IPS-15b (cell line): Measurements from ENCODE around the gene ALDH5A1.
"Not testable (repeated sequence)": the region's sequence is repeated elsewhere in the genome, so short reads cannot be mapped to it uniquely, and the experiment has no call there.

Source experiments
- H3K27me3 ChIP-seq: one replicate; pipeline ENCODE4 v1.6.1; 2013; ENCODE audit warnings: low read length; ENCODE audit not compliant: control insufficient read depth, insufficient read depth
- H3K36me3 ChIP-seq: one replicate; pipeline ENCODE4 v1.6.1; 2013; ENCODE audit warnings: low read length; ENCODE audit not compliant: control insufficient read depth, insufficient read depth
- H3K4me1 ChIP-seq: one replicate; pipeline ENCODE4 v1.6.1; 2013; ENCODE audit warnings: mild to moderate bottlenecking, low read length; ENCODE audit not compliant: control insufficient read depth, insufficient read depth
- H3K4me3 ChIP-seq: one replicate; pipeline ENCODE4 v1.5.1; 2013; ENCODE audit warnings: low read depth, low read length
- H3K9ac ChIP-seq: one replicate; pipeline ENCODE4 v1.6.1; 2013; ENCODE audit warnings: low read depth, mild to moderate bottlenecking, low read length
- H3K9me3 ChIP-seq: one replicate; pipeline ENCODE4 v1.6.1; 2013; ENCODE audit warnings: mild to moderate bottlenecking, low read length; ENCODE audit not compliant: control insufficient read depth, insufficient read depth

The ALDH5A1 gene

DNA sequence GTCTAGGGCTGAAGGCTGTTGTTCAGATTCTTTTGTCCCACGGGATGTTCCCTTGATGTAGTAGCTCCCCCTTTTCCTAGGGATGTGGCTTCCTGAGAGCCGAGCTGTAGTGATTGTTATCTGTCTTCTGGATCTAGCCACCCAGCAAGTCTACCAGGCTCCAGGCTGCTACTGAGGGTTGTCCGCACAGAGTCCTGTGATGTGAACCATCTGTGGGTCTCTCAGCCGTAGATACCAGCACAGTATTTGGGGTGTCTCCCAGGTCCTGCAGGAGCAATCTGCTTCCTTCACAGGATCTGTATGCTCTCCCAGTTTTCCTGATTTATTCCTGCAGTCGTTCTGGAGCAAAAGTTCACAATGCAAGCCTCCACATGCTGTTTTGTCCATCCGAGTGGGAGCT lies 17.2 kb downstream of the ALDH5A1 start:
- H3K4me1 ChIP-seq, H3K27me3 ChIP-seq, H3K9ac ChIP-seq, H3K4me3 ChIP-seq, H3K36me3 ChIP-seq, H3K9me3 ChIP-seq: not testable (repeated sequence)

DNA sequence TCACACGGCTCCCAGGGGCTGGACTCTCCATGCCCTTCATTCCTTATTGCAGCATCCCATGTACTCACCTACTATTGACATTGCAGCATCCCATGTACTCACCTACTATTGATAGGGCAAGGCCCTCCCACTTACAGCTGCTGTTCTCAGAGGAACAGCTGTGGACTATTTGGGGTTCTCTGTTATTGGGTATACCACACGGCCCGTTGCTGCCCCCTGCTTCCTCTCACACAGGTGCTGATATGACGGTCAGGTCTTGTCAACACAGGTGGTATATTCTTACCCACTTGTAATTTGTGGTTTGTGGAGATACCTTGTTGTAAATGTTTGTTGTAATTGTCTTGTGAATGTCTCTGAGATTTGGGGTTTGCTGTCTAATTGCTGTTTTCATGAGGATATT lies 18.8 kb downstream of the ALDH5A1 start:
- H3K4me1 ChIP-seq = no peaks in the 10 kb centered on the region

GRCh38 chr6:24517659-24518543 lies 23.1 kb downstream of the ALDH5A1 start:
- Histone ChIP-seq H3K9ac (no peak overlapping the region), H3K27me3 (no peaks in the 10 kb centered on the region), H3K9me3 (no peaks in the 10 kb centered on the region), H3K4me3 (no peak overlapping the region), H3K4me1 (no peaks in the 10 kb centered on the region), H3K36me3 (no peaks in the 10 kb centered on the region)

More for the DNA sequence above, 18.8 kb downstream of the ALDH5A1 start:
- no peak overlapping the region for H3K4me3 ChIP-seq
- no peaks in the 10 kb centered on the region for H3K36me3 ChIP-seq
- H3K9me3 ChIP-seq = no peaks in the 10 kb centered on the region
- no peaks in the 10 kb centered on the region for H3K27me3 ChIP-seq
- H3K9ac ChIP-seq = no peak overlapping the region

DNA sequence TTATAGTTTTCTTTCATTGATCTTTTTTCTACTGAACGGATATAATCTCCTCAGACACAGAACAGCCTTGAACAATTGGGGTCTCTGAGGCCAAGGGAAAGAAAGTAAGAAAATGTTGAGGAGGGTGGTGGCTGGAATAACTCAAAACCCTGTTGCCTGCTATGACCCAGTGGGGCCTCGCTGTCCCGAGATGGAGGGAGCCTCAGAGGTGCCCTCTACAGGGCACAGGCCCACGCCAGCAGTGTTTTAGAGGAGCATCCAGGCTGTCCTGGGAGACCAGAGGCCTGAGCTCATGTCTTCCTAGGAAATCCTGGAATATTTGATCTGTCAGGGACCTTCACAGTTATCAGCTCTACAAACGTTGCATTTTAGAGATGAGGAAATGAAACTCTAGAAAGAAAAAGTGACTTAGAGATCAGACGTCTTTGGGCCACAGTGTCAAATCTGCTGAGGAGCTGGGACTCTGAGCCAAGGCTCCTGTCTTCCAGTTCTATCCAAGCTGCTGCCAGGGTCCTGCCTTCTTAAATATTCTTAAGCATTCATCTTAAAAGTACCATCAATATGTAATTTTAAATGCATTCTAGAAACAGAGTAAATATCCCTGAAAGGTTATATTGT lies 26.3 kb downstream of the ALDH5A1 start:
- H3K4me1 ChIP-seq = no peaks in the 10 kb centered on the region
- no peaks in the 10 kb centered on the region for H3K9me3 ChIP-seq
- H3K4me3 ChIP-seq = no peak overlapping the region
- no peaks in the 10 kb centered on the region for H3K27me3 ChIP-seq
- H3K36me3 ChIP-seq = no peaks in the 10 kb centered on the region
- H3K9ac ChIP-seq = no peak overlapping the region

DNA sequence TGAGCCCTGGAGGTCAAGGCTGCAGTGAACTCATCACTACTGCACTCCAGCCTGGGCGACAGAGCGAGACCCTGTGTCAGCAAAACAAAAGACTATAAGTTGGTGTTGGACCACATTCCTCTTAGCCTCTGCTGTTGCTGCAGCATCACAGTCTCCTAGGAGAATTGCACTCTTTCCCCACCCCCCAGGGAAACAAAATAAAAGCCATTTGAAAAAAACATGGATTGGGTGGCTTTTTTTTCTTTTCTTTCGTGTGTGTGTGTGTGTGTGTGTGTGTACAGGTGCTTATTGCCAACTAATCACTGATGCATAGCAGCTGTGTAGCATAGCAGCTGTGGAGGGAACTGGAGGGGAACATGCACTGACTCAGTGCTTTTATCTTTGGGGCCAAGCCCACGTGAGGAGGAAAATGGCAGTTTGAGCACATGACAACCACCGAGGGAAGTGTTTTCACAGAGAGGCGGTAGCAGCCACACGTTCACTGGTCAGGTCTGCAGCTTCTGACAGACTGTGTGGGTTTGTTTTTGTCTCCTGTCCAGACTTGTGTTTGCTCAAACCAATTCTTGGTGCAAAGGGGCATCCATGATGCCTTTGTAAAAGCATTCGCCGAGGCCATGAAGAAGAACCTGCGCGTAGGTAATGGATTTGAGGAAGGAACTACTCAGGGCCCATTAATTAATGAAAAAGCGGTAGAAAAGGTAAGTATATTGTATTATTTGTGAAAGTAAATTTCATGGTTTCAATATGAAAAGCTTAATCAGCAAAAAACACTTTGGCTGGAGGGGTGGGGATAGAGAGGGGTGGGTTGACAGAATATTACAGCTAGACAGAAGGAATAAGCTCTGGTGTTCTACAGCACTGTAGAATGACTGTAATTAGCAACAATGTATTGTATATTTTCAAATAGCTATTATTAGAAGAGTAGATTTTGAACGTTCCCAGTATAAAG lies 27.7 kb downstream of the ALDH5A1 start:
- no peaks in the 10 kb centered on the region for H3K27me3 ChIP-seq
- no peaks in the 10 kb centered on the region for H3K4me1 ChIP-seq
- H3K36me3 ChIP-seq = no peaks in the 10 kb centered on the region
- H3K9me3 ChIP-seq = no peaks in the 10 kb centered on the region
- H3K9ac ChIP-seq = no peak overlapping the region
- no peak overlapping the region for H3K4me3 ChIP-seq

GRCh38 chr6:24524329-24524728 lies 29.6 kb downstream of the ALDH5A1 start:
- Histone ChIP-seq H3K4me1 (no peaks in the 10 kb centered on the region), H3K27me3 (no peaks in the 10 kb centered on the region), H3K36me3 (no peaks in the 10 kb centered on the region), H3K9ac (no peak overlapping the region), H3K4me3 (no peak overlapping the region), H3K9me3 (no peaks in the 10 kb centered on the region)

DNA sequence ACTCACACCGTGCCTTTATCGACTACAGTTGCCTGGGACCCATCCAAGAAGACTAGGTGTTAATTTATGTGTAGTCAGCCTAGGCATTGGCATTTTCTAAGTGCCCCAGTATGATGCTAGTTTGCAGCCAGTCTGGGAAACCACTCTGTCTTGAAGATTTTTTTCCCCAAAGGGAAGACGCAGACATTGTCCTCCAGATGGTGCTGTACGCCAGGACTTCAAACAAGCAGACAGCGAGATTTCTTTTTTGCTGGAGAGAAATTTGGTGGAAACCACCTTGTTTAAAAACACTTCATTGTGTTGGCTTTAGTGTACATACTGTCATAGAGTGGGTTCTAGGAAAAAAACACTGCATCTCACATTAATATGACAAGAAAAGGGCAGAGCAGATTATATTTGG lies 30.0 kb downstream of the ALDH5A1 start:
- Histone ChIP-seq H3K4me1 (no peaks in the 10 kb centered on the region), H3K36me3 (no peaks in the 10 kb centered on the region)

DNA sequence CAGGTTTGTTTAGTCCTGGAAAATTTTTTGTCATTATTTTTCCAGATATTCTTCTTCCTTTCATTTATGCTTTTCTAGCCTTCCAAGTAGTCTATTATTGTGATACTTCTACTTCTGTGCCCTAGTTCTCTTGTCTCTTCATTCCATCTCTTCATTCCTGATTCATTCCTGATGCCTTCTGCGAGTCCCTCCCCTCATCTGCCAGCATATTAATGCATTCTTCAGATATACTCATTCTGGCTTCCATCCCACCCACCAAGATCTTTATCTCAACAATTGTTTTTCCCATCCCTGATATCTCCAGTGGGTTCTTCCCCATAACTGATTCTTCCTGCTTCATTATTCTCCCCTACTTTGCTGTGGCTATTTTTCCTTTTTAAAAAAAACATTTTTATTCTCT lies 35.2 kb downstream of the ALDH5A1 start:
- no peak overlapping the region for H3K4me3 ChIP-seq
- H3K4me1 ChIP-seq = no peaks in the 10 kb centered on the region
- H3K27me3 ChIP-seq = no peaks in the 10 kb centered on the region
- no peaks in the 10 kb centered on the region for H3K9me3 ChIP-seq
- no peaks in the 10 kb centered on the region for H3K36me3 ChIP-seq
- no peak overlapping the region for H3K9ac ChIP-seq

More for the DNA sequence above, 30.0 kb downstream of the ALDH5A1 start:
- Histone ChIP-seq H3K9me3 (no peaks in the 10 kb centered on the region), H3K4me3 (no peak overlapping the region), H3K9ac (no peak overlapping the region), H3K27me3 (no peaks in the 10 kb centered on the region)

- Histone ChIP-seq H3K4me1 (no peaks in the 10 kb centered on the region), H3K27me3 (no peaks in the 10 kb centered on the region), H3K4me3 (no peak overlapping the region), H3K9me3 (no peaks in the 10 kb centered on the region), H3K9ac (no peak overlapping the region), H3K36me3 (no peaks in the 10 kb centered on the region)
These were observed 39.6 kb downstream of the ALDH5A1 start for GRCh38 chr6:24534329-24534728.

GRCh38 chr6:24535210-24535609 lies 40.4 kb downstream of the ALDH5A1 start:
- Histone ChIP-seq H3K36me3 (no peaks in the 10 kb centered on the region), H3K4me1 (no peaks in the 10 kb centered on the region), H3K9me3 (no peaks in the 10 kb centered on the region), H3K4me3 (no peak overlapping the region), H3K9ac (no peak overlapping the region), H3K27me3 (no peaks in the 10 kb centered on the region)

DNA sequence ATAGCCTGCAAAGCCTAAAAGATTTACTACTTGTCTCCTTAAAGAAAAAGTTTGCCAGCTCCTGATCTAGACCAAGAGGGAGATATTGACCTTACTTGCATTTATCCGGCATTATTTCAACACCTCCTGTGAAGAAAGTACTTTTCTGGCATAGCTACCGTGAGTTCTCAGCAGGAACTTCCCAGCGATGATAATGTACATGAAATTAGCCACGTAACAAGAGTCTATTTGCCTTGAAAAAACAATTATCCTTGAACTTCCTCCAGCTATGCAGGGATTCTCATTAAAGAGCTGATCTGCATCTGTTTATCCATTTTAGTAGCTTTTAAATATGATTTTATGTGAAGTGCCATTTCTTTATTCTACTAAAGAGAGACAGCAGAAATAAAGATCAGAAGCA lies 41.7 kb downstream of the ALDH5A1 start:
- no peaks in the 10 kb centered on the region for H3K9me3 ChIP-seq
- no peaks in the 10 kb centered on the region for H3K4me1 ChIP-seq
- no peak overlapping the region for H3K9ac ChIP-seq
- no peaks in the 10 kb centered on the region for H3K27me3 ChIP-seq
- no peak overlapping the region for H3K4me3 ChIP-seq
- H3K36me3 ChIP-seq = no peaks in the 10 kb centered on the region
